GM10266 (cell line): Measurements from ENCODE around the gene RCAN1.

Source experiments
- DNase-seq: peaks from one replicate; pipeline ENCODE4 v3.0.0; 2012; ENCODE audit errors: extremely low spot score
- CTCF ChIP-seq: IDR thresholded peaks from 2 replicates; pipeline ENCODE4 v1.5.1; 2012; ENCODE audit warnings: mild to moderate bottlenecking, low read depth; ENCODE audit not compliant: control insufficient read depth, insufficient read depth; ENCODE audit errors: missing control alignments

RCAN1 gene

GRCh38 chr21:34636961-34637360, 22.0 kb upstream of the RCAN1 start:
- no peak for DNase-seq
- no peak for TF ChIP-seq CTCF

- peak; percentile 31 for TF ChIP-seq CTCF
- DNase-seq = no peak
Observed at GRCh38 chr21:34635307-34635706, 20.4 kb upstream of the RCAN1 start.

- DNase-seq = no peak
- TF ChIP-seq CTCF = no peak
Observed at GRCh38 chr21:34632498-34632897, 17.6 kb upstream of the RCAN1 start.

GRCh38 chr21:34630536-34631143, 15.7 kb upstream of the RCAN1 start:
- DNase-seq = peak; percentile 62

GRCh38 chr21:34626131-34626530, 11.2 kb upstream of the RCAN1 start:
- TF ChIP-seq CTCF = no peak
- DNase-seq = no peak

More at GRCh38 chr21:34630536-34631143, 15.7 kb upstream of the RCAN1 start:
- TF ChIP-seq CTCF = peak; percentile 76

- no peak for TF ChIP-seq CTCF
- no peak for DNase-seq
Observed at GRCh38 chr21:34625030-34625593, 10.2 kb upstream of the RCAN1 start.

- TF ChIP-seq CTCF = no peak
- no peak for DNase-seq
Observed at GRCh38 chr21:34623516-34623915, 8.6 kb upstream of the RCAN1 start.
